ENCODE data around the gene FKBP6.

DNA sequence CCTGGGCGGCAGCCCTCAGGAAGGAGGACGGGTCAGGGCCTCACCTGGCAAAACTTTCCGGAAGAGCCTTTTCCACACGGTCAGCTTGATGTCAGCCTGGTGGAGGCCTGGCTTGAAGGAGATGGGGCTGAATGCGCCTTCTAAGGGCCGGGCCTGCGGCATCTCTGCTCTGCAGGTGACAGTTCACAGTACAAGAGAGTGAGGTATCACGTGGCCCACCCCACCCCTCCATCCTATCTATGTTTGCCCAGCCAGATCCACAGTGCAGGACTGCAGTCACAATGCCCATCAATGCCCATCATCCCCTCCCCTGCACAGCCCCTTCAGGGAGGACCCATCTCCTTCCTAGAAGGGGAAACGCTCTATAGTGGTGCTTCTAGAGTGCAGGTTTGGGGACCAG is 11.4 kb upstream of the FKBP6 start:
- TF ChIP-seq, protein P1, sequence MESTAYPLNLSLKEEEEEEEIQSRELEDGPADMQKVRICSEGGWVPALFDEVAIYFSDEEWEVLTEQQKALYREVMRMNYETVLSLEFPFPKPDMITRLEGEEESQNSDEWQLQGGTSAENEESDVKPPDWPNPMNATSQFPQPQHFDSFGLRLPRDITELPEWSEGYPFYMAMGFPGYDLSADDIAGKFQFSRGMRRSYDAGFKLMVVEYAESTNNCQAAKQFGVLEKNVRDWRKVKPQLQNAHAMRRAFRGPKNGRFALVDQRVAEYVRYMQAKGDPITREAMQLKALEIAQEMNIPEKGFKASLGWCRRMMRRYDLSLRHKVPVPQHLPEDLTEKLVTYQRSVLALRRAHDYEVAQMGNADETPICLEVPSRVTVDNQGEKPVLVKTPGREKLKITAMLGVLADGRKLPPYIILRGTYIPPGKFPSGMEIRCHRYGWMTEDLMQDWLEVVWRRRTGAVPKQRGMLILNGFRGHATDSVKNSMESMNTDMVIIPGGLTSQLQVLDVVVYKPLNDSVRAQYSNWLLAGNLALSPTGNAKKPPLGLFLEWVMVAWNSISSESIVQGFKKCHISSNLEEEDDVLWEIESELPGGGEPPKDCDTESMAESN (CRISPR knock-in tag; conservative IDR thresholded peaks at IDR 0.05) = no peak
- TF ChIP-seq CEBPG (CRISPR knock-in tag; IDR thresholded peaks at IDR 0.05) (no peak), MAFK (conservative IDR thresholded peaks at IDR 0.05 in 1 of 2, IDR thresholded peaks at IDR 0.05 in 1 of 2; ENCODE audit: low read length in 2 of 2) (no peak), STAT5B (CRISPR knock-in tag; IDR thresholded peaks at IDR 0.05) (no peak), CTCF (CRISPR knock-in tag; IDR thresholded peaks at IDR 0.05) (no peak), ZNF512 (CRISPR knock-in tag; IDR thresholded peaks at IDR 0.05) (no peak), POLR2A (IDR thresholded peaks at IDR 0.05; ENCODE audit: insufficient read depth in 1 of 2, low read depth in 2 of 2, low read length in 2 of 2) (no peak), JUND (CRISPR knock-in tag; IDR thresholded peaks at IDR 0.05) (no peak)

Data from HepG2 (cell line).